HepG2 (cell line): ENCODE measurements around the gene MYO7B. TPM values are rescaled to one million over a fixed set of nuclear protein-coding genes. Genes with fewer than 3 reads are reported as not detected.

Source experiments
- ATAC-seq: fragments of 200-7000 bp; cut with Tn5 transposase; 3 replicates; pipeline ENCODE4 v1.9.1; 2020; ENCODE audit warnings: mild to moderate bottlenecking, moderate library complexity
- BruUV-seq: library from RNA; stranded (reverse); fragments of 400-500 nt; replicated peaks from 2 replicates; lab custom pipeline; 2021; lab: Mats Ljungman, UMichigan
- CTCF ChIA-PET: fragments of 300-600 bp; formaldehyde crosslinking; extraction: SDS; loops from one replicate; lab custom pipeline; 2021; ENCODE audit warnings: low total read pairs, inconsistent platforms, low intra/inter-chr PET ratio; lab: Yijun Ruan, JAX
- POLR2A ChIA-PET: fragments of 350-600 bp; sonication (Branson Sonifier 250); formaldehyde crosslinking; loops from one replicate; lab custom pipeline; 2020; ENCODE audit warnings: antibody characterized with exemption, inconsistent platforms; lab: Yijun Ruan, JAX
- DNase-seq: peaks from one replicate; pipeline ENCODE4 v3.0.0-alpha.2; 2015; ENCODE audit warnings: low spot score
- FAIRE-seq: peaks from 3 replicates; lab custom pipeline; 2011; peaks lifted over from hg19 to GRCh38; lab: Jason Lieb, UNC
- H2AFZ ChIP-seq: one replicate; pipeline ENCODE4 v1.6.1; 2011; ENCODE audit warnings: low read length, inconsistent platforms
- H3K27ac ChIP-seq: fragments of 300-600 bp; 3 replicates; pipeline ENCODE4 v1.8.0; 2011; ENCODE audit warnings: mixed run types, mild to moderate bottlenecking, mixed read lengths, low read length, inconsistent platforms; ENCODE audit not compliant: insufficient read depth; ENCODE audit errors: extremely low read length
- H3K27me3 ChIP-seq, 2 experiments: fragments of 200-600 bp in 1 of 2; 2 replicates in 1 of 2; 3 replicates in 1 of 2; pipeline versions ENCODE4 v1.6.0 to v1.8.0; 2011; ENCODE audit warnings: low read length in 2 of 2, mild to moderate bottlenecking in 2 of 2, moderate library complexity in 2 of 2, inconsistent platforms in 1 of 2; ENCODE audit not compliant: insufficient read depth in 2 of 2, control insufficient read depth in 1 of 2
- H3K36me3 ChIP-seq, 2 experiments: fragments of 200-600 bp in 1 of 2; replicated peaks in 1 of 2; 2 replicates in 1 of 2; 3 replicates in 1 of 2; pipeline versions ENCODE4 v1.5.1 to v1.8.0; 2011; ENCODE audit warnings: low read length in 2 of 2, inconsistent platforms in 1 of 2; ENCODE audit not compliant: insufficient read depth in 2 of 2, control insufficient read depth in 1 of 2
- H3K4me1 ChIP-seq: 2 replicates; pipeline ENCODE4 v1.5.1; 2012; ENCODE audit warnings: low read length, inconsistent platforms; ENCODE audit not compliant: insufficient read depth
- H3K4me2 ChIP-seq: 2 replicates; pipeline ENCODE4 v1.6.0; 2011; ENCODE audit warnings: low read depth, low read length, inconsistent platforms
- H3K4me3 ChIP-seq, 3 experiments: fragments of 200-600 bp in 1 of 3; sonication (generic), shearing (Covaris generic) in 1 of 3; replicated peaks in 1 of 3; 2 replicates each; pipeline ENCODE4 v1.5.1; 2011 to 2016; ENCODE audit warnings: low read length in 3 of 3, inconsistent platforms in 2 of 3, low read depth in 2 of 3, mild to moderate bottlenecking in 2 of 3, control low read depth in 1 of 3, mixed read lengths in 1 of 3; ENCODE audit not compliant: insufficient read depth in 1 of 3
- H3K79me2 ChIP-seq: one replicate; pipeline ENCODE4 v1.6.1; 2011; ENCODE audit warnings: low read length, inconsistent platforms; ENCODE audit not compliant: insufficient read depth
- H3K9ac ChIP-seq: 2 replicates; pipeline ENCODE4 v1.6.0; 2011; ENCODE audit warnings: mild to moderate bottlenecking, low read depth, low read length, inconsistent platforms; ENCODE audit not compliant: insufficient read depth
- H3K9me3 ChIP-seq: 2 replicates; pipeline ENCODE4 v1.5.1; 2012; ENCODE audit warnings: mild to moderate bottlenecking, low read length
- H4K20me1 ChIP-seq: 2 replicates; pipeline ENCODE4 v1.6.0; 2011; ENCODE audit warnings: inconsistent platforms, mild to moderate bottlenecking, low read length, moderate library complexity; ENCODE audit not compliant: insufficient read depth
- ARHGAP35 ChIP-seq: sonication (generic); formaldehyde crosslinking; IDR thresholded peaks from 2 replicates; pipeline ENCODE4 v1.9.0; 2022; ENCODE audit warnings: mild to moderate bottlenecking, inconsistent platforms, moderate library complexity, missing genetic modification reagents, borderline replicate concordance
- GTF3A ChIP-seq: sonication (generic); formaldehyde crosslinking; conservative IDR thresholded peaks from 2 replicates; pipeline ENCODE4 v1.4.0; 2020; ENCODE audit warnings: mild to moderate bottlenecking, missing genetic modification reagents
- IRF2 ChIP-seq: IDR thresholded peaks from 2 replicates; pipeline ENCODE4 v1.6.1; 2018; ENCODE audit warnings: missing genetic modification reagents, missing compliant biosample characterization
- NFYB ChIP-seq: sonication (generic); formaldehyde crosslinking; IDR thresholded peaks from 2 replicates; pipeline ENCODE4 v1.4.0; 2020; ENCODE audit warnings: missing genetic modification reagents
- SMAD3 ChIP-seq: sonication (generic); formaldehyde crosslinking; IDR thresholded peaks from 2 replicates; pipeline ENCODE4 v1.4.0; 2020; ENCODE audit warnings: missing genetic modification reagents
- ZBTB42 ChIP-seq: sonication (generic); formaldehyde crosslinking; IDR thresholded peaks from 2 replicates; pipeline ENCODE4 v1.5.0; 2020; ENCODE audit warnings: mild to moderate bottlenecking, missing genetic modification reagents
- ZMYM3 ChIP-seq: sonication (generic); formaldehyde crosslinking; IDR thresholded peaks from 2 replicates; pipeline ENCODE4 v1.5.1; 2020; ENCODE audit warnings: mild to moderate bottlenecking, missing genetic modification reagents
- WGBS: methylation state at CpG from one replicate; pipeline ENCODE4 v1.1.6; 2017; ENCODE audit warnings: low lambda C conversion rate; 5-methylcytosine and 5-hydroxymethylcytosine counted together
- in situ Hi-C: cut with HindIII; loops from 2 replicates; pipeline ENCODE4 v1.10.0; 2017; ENCODE audit warnings: low pct_unique_long_range_greater_than_20kb; ENCODE audit not compliant: extremely low pct_ligation_motif_present
- intact Hi-C: fragments of 100-400 bp; cut with micrococcal nuclease; formaldehyde crosslinking; loops from one replicate; pipeline ENCODE4 v1.10.0; 2022; ENCODE audit not compliant: unreplicated experiment
- polyA plus RNA-seq, 8 experiments: library from polyadenylated mRNA; depleted of rRNA in 3 of 8; stranded (reverse) in 7 of 8; unstranded in 1 of 8; fragments of >200 nt; fragmentation: Illumina TruSeq in 4 of 8; extraction: Trizol in 4 of 8; gene quantifications; 2 replicates each; pipeline versions ENCODE4 v1.2.1 to v1.2.3, GENCODE V29; 2011 to 2016; ENCODE audit warnings: low read depth in 4 of 8, missing spikeins in 1 of 8, mixed read lengths in 1 of 8; ENCODE audit not compliant: insufficient read depth in 1 of 8
- total RNA-seq, 5 experiments: library from RNA; depleted of rRNA; stranded (reverse); fragments of >200 nt; fragmentation: Illumina TruSeq; extraction: Trizol; gene quantifications; 2 replicates each; pipeline ENCODE4 v1.2.3, GENCODE V29; 2016; ENCODE audit warnings: low read depth in 1 of 5

The MYO7B gene
- total and polyA plus RNA-seq, 2 of the 13 experiments (the other 11 are each of a cell fraction or from before 2014, with no cell fraction given) = not detected

DNA sequence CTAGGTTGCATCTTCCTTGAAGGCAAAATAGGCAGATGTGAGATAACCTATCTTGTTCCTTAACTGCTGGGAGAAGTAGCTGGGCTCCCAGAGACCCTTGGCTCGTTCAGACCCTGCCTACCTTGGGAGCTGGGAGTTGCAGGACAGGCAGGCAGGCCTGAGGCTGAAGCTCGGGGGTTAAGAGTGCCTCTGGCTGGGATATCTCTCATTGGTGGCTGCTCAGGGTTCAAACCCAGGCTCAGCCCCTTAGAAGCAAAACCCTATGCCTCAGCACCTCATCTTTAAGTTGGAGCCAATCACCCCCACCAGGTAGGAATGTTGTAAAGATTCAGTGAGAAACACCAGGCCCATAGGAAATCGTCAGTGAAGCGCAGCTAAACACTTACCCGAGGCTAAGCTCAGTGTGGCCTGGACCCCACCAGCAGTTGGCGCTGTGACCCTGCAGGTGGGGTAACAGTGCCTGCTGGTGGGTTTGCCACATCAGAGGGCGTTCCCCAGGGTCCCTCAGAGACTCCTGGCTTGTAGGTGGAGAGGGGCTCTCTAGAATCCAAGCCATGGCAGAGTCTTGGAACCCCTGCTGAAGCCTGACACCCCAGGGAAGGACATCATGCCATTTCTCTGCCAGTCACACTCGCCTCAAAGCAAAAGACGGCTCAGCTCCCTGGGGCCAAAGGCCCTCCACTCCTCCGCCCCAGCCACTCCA lies 55.9 kb downstream of the MYO7B start (continued):
- TF ChIP-seq ZBTB42 (CRISPR knock-in tag) (no peak), IRF2 (peak; percentile 49; the same call in 1 of the 2 replicates), ARHGAP35 (CRISPR knock-in tag) (peak; percentile 31; the same call in 1 of the 2 replicates), ZMYM3 (CRISPR knock-in tag) (no peak; the same call in 1 of the 2 replicates), GTF3A (CRISPR knock-in tag) (no peak), SMAD3 (CRISPR knock-in tag) (peak; percentile 81; the same call in 1 of the 2 replicates)

DNA sequence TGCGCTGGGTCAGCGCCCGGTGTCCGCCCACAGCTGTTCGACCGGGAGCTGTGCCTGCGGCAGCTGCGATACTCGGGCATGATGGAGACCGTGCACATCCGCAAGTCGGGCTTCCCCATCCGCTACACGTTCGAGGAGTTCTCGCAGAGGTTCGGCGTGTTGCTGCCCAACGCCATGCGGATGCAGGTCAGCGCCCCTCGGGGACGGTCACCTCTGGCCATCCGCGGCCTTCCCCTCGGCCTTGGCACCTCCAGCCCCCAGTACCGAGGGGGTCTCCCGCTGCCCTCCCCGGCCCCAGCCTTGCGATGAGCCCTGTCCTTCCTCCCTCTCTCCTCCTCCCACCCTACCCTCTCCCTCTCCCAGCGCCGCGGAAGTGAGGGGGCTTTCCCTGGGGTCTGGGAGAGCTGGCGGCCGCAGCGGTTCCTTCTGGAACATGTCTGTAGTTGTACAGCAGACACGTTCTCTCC lies 57.3 kb downstream of the MYO7B start:
- no peaks in the 10 kb centered on the region for H3K79me2 ChIP-seq
- ChIA-PET CTCF (interaction anchor here (2.1 kb wide), 1 partner anchor 57 kb away, joined by 41 read pairs; no protein-coding TSS in a partner anchor), POLR2A (interaction anchor here (1.1 to 1.2 kb wide), 2 partner anchors 57 to 107 kb away, joined by 3 read pairs; no protein-coding TSS in a partner anchor)
- no TSS peak for BruUV-seq
- in situ Hi-C loops (no loop called here), intact Hi-C loops (loop anchor here (10.0 kb wide), 1 partner anchor 232 kb away; no protein-coding TSS in a partner anchor)
- no peak overlapping the region for H3K9ac ChIP-seq
- FAIRE-seq (no peak), ATAC-seq (no peak), DNase-seq (no peak)
- H3K4me2 ChIP-seq = no peak overlapping the region
- WGBS = 87% methylated on average over 27 of the region's 37 CpGs
- H3K4me3 ChIP-seq = no peak overlapping the region
- H3K27me3 ChIP-seq = peaks cover 2 to 19% of the 10 kb centered on the region in 2 experiments; a peak in 4 of 5 replicates
- no peaks in the 10 kb centered on the region for H3K36me3 ChIP-seq
- H4K20me1 ChIP-seq = no peaks in the 10 kb centered on the region
- H3K9me3 ChIP-seq = no peaks in the 10 kb centered on the region
- peaks cover 11% of the 10 kb centered on the region for H3K4me1 ChIP-seq
- TF ChIP-seq NFYB (CRISPR knock-in tag) = no peak
- no peak overlapping the region for H2AFZ ChIP-seq
- H3K27ac ChIP-seq = no peak overlapping the region
